Measurements from ENCODE around the gene SH2D5.

- TF ChIP-seq, protein P1, sequence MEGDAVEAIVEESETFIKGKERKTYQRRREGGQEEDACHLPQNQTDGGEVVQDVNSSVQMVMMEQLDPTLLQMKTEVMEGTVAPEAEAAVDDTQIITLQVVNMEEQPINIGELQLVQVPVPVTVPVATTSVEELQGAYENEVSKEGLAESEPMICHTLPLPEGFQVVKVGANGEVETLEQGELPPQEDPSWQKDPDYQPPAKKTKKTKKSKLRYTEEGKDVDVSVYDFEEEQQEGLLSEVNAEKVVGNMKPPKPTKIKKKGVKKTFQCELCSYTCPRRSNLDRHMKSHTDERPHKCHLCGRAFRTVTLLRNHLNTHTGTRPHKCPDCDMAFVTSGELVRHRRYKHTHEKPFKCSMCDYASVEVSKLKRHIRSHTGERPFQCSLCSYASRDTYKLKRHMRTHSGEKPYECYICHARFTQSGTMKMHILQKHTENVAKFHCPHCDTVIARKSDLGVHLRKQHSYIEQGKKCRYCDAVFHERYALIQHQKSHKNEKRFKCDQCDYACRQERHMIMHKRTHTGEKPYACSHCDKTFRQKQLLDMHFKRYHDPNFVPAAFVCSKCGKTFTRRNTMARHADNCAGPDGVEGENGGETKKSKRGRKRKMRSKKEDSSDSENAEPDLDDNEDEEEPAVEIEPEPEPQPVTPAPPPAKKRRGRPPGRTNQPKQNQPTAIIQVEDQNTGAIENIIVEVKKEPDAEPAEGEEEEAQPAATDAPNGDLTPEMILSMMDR (IDR thresholded peaks at IDR 0.05): no peak
- TF ChIP-seq POLR2AphosphoS5 (IDR thresholded peaks at IDR 0.05) (no peak), POLR2A (IDR thresholded peaks at IDR 0.05) (no peak)
Measured at GRCh38 chr1:20719871-20720620, 12.5 kb downstream of the SH2D5 start.

Data from prostate gland (tissue), 2 donors.